GM19463 (cell line): Measurements from ENCODE around the gene SND1.
A peak's percentile ranks its signal among the peaks of the same experiment; 100 is the strongest.

Experiments
- ATAC-seq: cut with Tn5 transposase; IDR thresholded peaks from one replicate; pipeline ENCODE4 v1.9.1; 2021; ENCODE audit warnings: mild to moderate bottlenecking, moderate library complexity; ENCODE audit not compliant: unreplicated experiment

The SND1 gene

GRCh38 chr7:127682140-127682539, 30.1 kb downstream of the SND1 start:
- no peak for ATAC-seq

- ATAC-seq: peak; percentile 80
Measured at GRCh38 chr7:127683776-127684681, 32.0 kb downstream of the SND1 start.

GRCh38 chr7:127689194-127689772, 37.3 kb downstream of the SND1 start:
- no peak for ATAC-seq

GRCh38 chr7:127690337-127690736, 38.3 kb downstream of the SND1 start:
- no peak for ATAC-seq

- ATAC-seq: no peak
Measured at GRCh38 chr7:127690806-127691205, 38.8 kb downstream of the SND1 start.

GRCh38 chr7:127692200-127692599, 40.2 kb downstream of the SND1 start:
- ATAC-seq: no peak

- ATAC-seq: no peak
Measured at GRCh38 chr7:127699853-127700252, 47.9 kb downstream of the SND1 start.

- ATAC-seq: no peak
Measured at GRCh38 chr7:127702052-127702652, 50.2 kb downstream of the SND1 start.

GRCh38 chr7:127702938-127703337, 50.9 kb downstream of the SND1 start:
- no peak for ATAC-seq

GRCh38 chr7:127704211-127704610, 52.2 kb downstream of the SND1 start:
- no peak for ATAC-seq

- no peak for ATAC-seq
Measured at GRCh38 chr7:127705461-127705959, 53.5 kb downstream of the SND1 start.

- ATAC-seq: no peak
Measured at GRCh38 chr7:127706766-127707165, 54.8 kb downstream of the SND1 start.

GRCh38 chr7:127708201-127708600, 56.2 kb downstream of the SND1 start:
- no peak for ATAC-seq

- peak; percentile 68 for ATAC-seq
Measured at GRCh38 chr7:127708788-127709187, 56.8 kb downstream of the SND1 start.

GRCh38 chr7:127710635-127711034, 58.6 kb downstream of the SND1 start:
- no peak for ATAC-seq

GRCh38 chr7:127711872-127712271, 59.9 kb downstream of the SND1 start:
- ATAC-seq: no peak

GRCh38 chr7:127713006-127713405, 61.0 kb downstream of the SND1 start:
- no peak for ATAC-seq

- ATAC-seq: no peak
Measured at GRCh38 chr7:127713758-127714157, 61.8 kb downstream of the SND1 start.

- ATAC-seq: no peak
Measured at GRCh38 chr7:127715272-127715671, 63.3 kb downstream of the SND1 start.

- ATAC-seq: no peak
Measured at GRCh38 chr7:127715901-127716300, 63.9 kb downstream of the SND1 start.

GRCh38 chr7:127717502-127718339, 65.7 kb downstream of the SND1 start:
- ATAC-seq: peak; percentile 63
